ENCODE data around the gene IL4. TPM values are rescaled to one million over a fixed set of nuclear protein-coding genes. Genes with fewer than 3 reads are reported as not detected.

IL4 gene
- total RNA-seq, 1 experiment from 2014 or later, result not detected

GRCh38 chr5:132666310-132667123, 7.3 kb upstream of the IL4 start:
- Histone ChIP-seq H3K4me1 (replicated peaks; ENCODE audit: insufficient read depth) (no peaks in the 10 kb centered on the region), H3K27ac (no peak overlapping the region), H3K36me3 (ENCODE audit: low read depth) (no peaks in the 10 kb centered on the region), H3F3A (ENCODE audit: insufficient read depth, low read depth) (no peaks in the 10 kb centered on the region), H3K4me3 (no peak overlapping the region), H4K20me1 (ENCODE audit: insufficient read depth) (no peaks in the 10 kb centered on the region), H3K9me2 (ENCODE audit: insufficient read depth) (no peaks in the 10 kb centered on the region), H3K4me2 (no peak overlapping the region), H2AFZ (no peak overlapping the region), H3K27me3 (ENCODE audit: insufficient read depth, low read depth) (no peaks in the 10 kb centered on the region), H3K9me3 (ENCODE audit: insufficient read depth, low read depth) (no peaks in the 10 kb centered on the region), H3K79me2 (ENCODE audit: low read depth) (no peaks in the 10 kb centered on the region)
- ChIA-PET POLR2A (ENCODE audit: unreplicated experiment) (no interaction called here), CTCF (no interaction called here)
- no peak for DNase-seq
- intact Hi-C loops (cut with micrococcal nuclease; ENCODE audit: unreplicated experiment), result no loop called here
- TF ChIP-seq CTCF (conservative IDR thresholded peaks at IDR 0.05), result no peak
- no peak for TF ChIP-seq EZH2 (IDR thresholded peaks at IDR 0.05; ENCODE audit: low read depth)
- no TSS peak for BruUV-seq (replicated peaks)

GRCh38 chr5:132667309-132667708, 6.5 kb upstream of the IL4 start:
- no TSS peak for BruUV-seq (replicated peaks)
- H3K27ac ChIP-seq, result no peak overlapping the region
- H2AFZ ChIP-seq, result no peak overlapping the region
- no peaks in the 10 kb centered on the region for H3K36me3 ChIP-seq (ENCODE audit: low read depth)
- intact Hi-C loops (cut with micrococcal nuclease; ENCODE audit: unreplicated experiment), result no loop called here
- no peaks in the 10 kb centered on the region for H4K20me1 ChIP-seq (ENCODE audit: insufficient read depth)
- no peaks in the 10 kb centered on the region for H3K79me2 ChIP-seq (ENCODE audit: low read depth)
- H3F3A ChIP-seq (ENCODE audit: insufficient read depth, low read depth), result no peaks in the 10 kb centered on the region
- ChIA-PET POLR2A (ENCODE audit: unreplicated experiment) (no interaction called here), CTCF (no interaction called here)
- TF ChIP-seq CTCF (conservative IDR thresholded peaks at IDR 0.05) (no peak), EZH2 (IDR thresholded peaks at IDR 0.05; ENCODE audit: low read depth) (no peak)
- no peak overlapping the region for H3K4me3 ChIP-seq
- no peaks in the 10 kb centered on the region for H3K9me3 ChIP-seq (ENCODE audit: insufficient read depth, low read depth)
- no peak overlapping the region for H3K4me2 ChIP-seq
- H3K4me1 ChIP-seq (replicated peaks; ENCODE audit: insufficient read depth), result no peaks in the 10 kb centered on the region
- DNase-seq, result no peak
- H3K27me3 ChIP-seq (ENCODE audit: insufficient read depth, low read depth), result no peaks in the 10 kb centered on the region
- no peaks in the 10 kb centered on the region for H3K9me2 ChIP-seq (ENCODE audit: insufficient read depth)

- DNase-seq, result no peak
- no peak overlapping the region for H3K4me3 ChIP-seq
- H3K79me2 ChIP-seq (ENCODE audit: low read depth), result no peaks in the 10 kb centered on the region
- CTCF ChIA-PET, result no interaction called here
- no peaks in the 10 kb centered on the region for H3F3A ChIP-seq (ENCODE audit: insufficient read depth, low read depth)
- intact Hi-C loops (cut with micrococcal nuclease; ENCODE audit: unreplicated experiment), result no loop called here
- no peaks in the 10 kb centered on the region for H3K27me3 ChIP-seq (ENCODE audit: insufficient read depth, low read depth)
- no peaks in the 10 kb centered on the region for H3K9me2 ChIP-seq (ENCODE audit: insufficient read depth)
- H2AFZ ChIP-seq, result no peak overlapping the region
- no peak overlapping the region for H3K27ac ChIP-seq
- no peak for TF ChIP-seq CTCF (conservative IDR thresholded peaks at IDR 0.05)
- no peak for TF ChIP-seq EZH2 (IDR thresholded peaks at IDR 0.05; ENCODE audit: low read depth)
- BruUV-seq (replicated peaks), result no TSS peak
- no peak overlapping the region for H3K4me2 ChIP-seq
- POLR2A ChIA-PET (ENCODE audit: unreplicated experiment), result no interaction called here
- no peaks in the 10 kb centered on the region for H4K20me1 ChIP-seq (ENCODE audit: insufficient read depth)
- H3K9me3 ChIP-seq (ENCODE audit: insufficient read depth, low read depth), result no peaks in the 10 kb centered on the region
- H3K36me3 ChIP-seq (ENCODE audit: low read depth), result no peaks in the 10 kb centered on the region
- no peaks in the 10 kb centered on the region for H3K4me1 ChIP-seq (replicated peaks; ENCODE audit: insufficient read depth)
These were observed 5.8 kb upstream of the IL4 start for GRCh38 chr5:132667761-132668705.

All from PC-9 (cell line).